HL-60/S4 treated with phorbol 12-myristate 13-acetate at 8.2 ng/mL for 4 days and 3 days (cell line): ENCODE results near the gene DPP10.

Experiments used
- in situ Hi-C: fragments of 300-500 bp; cut with MboI; formaldehyde crosslinking; loops from 2 replicates; pipeline ENCODE4 v1.15.0; 2022; ENCODE audit warnings: low sequenced_read_pairs

Gene DPP10

GRCh38 chr2:115533081-115533480 is 1090.6 kb downstream of the DPP10 start:
- in situ Hi-C loops, result no loop called here

GRCh38 chr2:115541814-115542213 is 1099.4 kb downstream of the DPP10 start:
- in situ Hi-C loops, result no loop called here

- in situ Hi-C loops, result no loop called here
Measured at GRCh38 chr2:115542331-115542730, 1099.9 kb downstream of the DPP10 start.

- in situ Hi-C loops, result no loop called here
Measured at GRCh38 chr2:115543024-115543423, 1100.6 kb downstream of the DPP10 start.

GRCh38 chr2:115543461-115543860 is 1101.0 kb downstream of the DPP10 start:
- in situ Hi-C loops, result no loop called here

- in situ Hi-C loops, result no loop called here
Measured at GRCh38 chr2:115549611-115550130, 1107.2 kb downstream of the DPP10 start.

- in situ Hi-C loops, result no loop called here
Measured at GRCh38 chr2:115552726-115553125, 1110.3 kb downstream of the DPP10 start.

- in situ Hi-C loops, result no loop called here
Measured at GRCh38 chr2:115554153-115554552, 1111.7 kb downstream of the DPP10 start.

GRCh38 chr2:115558725-115559124 is 1116.3 kb downstream of the DPP10 start:
- in situ Hi-C loops, result no loop called here

GRCh38 chr2:115560666-115561065 is 1118.2 kb downstream of the DPP10 start:
- in situ Hi-C loops, result no loop called here

GRCh38 chr2:115568643-115569042 is 1126.2 kb downstream of the DPP10 start:
- in situ Hi-C loops, result no loop called here

- in situ Hi-C loops, result no loop called here
Measured at GRCh38 chr2:115569547-115569946, 1127.1 kb downstream of the DPP10 start.

GRCh38 chr2:115572746-115573145 is 1130.3 kb downstream of the DPP10 start:
- in situ Hi-C loops, result no loop called here

- in situ Hi-C loops, result no loop called here
Measured at GRCh38 chr2:115573756-115574155, 1131.3 kb downstream of the DPP10 start.

GRCh38 chr2:115574667-115575066 is 1132.2 kb downstream of the DPP10 start:
- in situ Hi-C loops, result no loop called here

GRCh38 chr2:115580784-115581183 is 1138.3 kb downstream of the DPP10 start:
- in situ Hi-C loops, result no loop called here

- in situ Hi-C loops, result no loop called here
Measured at GRCh38 chr2:115584507-115584906, 1142.1 kb downstream of the DPP10 start.

- in situ Hi-C loops, result no loop called here
Measured at GRCh38 chr2:115596659-115597375, 1154.4 kb downstream of the DPP10 start.

- in situ Hi-C loops, result no loop called here
Measured at GRCh38 chr2:115603285-115603684, 1160.8 kb downstream of the DPP10 start.

GRCh38 chr2:115606350-115606749 is 1163.9 kb downstream of the DPP10 start:
- in situ Hi-C loops, result no loop called here

- in situ Hi-C loops, result no loop called here
Measured at GRCh38 chr2:115609978-115610377, 1167.5 kb downstream of the DPP10 start.

- in situ Hi-C loops, result no loop called here
Measured at GRCh38 chr2:115610888-115611287, 1168.4 kb downstream of the DPP10 start.

GRCh38 chr2:115624332-115624731 is 1181.9 kb downstream of the DPP10 start:
- in situ Hi-C loops, result no loop called here
